DND-41 (cell line): Measurements from ENCODE around the gene DAPL1.
"Not testable (repeated sequence)": the region's sequence is repeated elsewhere in the genome, so short reads cannot be mapped to it uniquely, and the experiment has no call there.

ENCODE experiments used
- EZH2 ChIP-seq: IDR thresholded peaks from 3 replicates; pipeline ENCODE4 v1.6.1; 2012; ENCODE audit warnings: borderline replicate concordance, low read depth, mild to moderate bottlenecking, moderate library complexity, low read length, inconsistent platforms; ENCODE audit not compliant: severe bottlenecking
- TF ChIP-seq, protein P1 (sequence below): IDR thresholded peaks from 2 replicates; pipeline ENCODE4 v1.5.1; 2012; ENCODE audit warnings: borderline replicate concordance, low read length, moderate library complexity, mild to moderate bottlenecking; ENCODE audit not compliant: poor library complexity, severe bottlenecking; ENCODE audit errors: extremely low read depth

DNA sequence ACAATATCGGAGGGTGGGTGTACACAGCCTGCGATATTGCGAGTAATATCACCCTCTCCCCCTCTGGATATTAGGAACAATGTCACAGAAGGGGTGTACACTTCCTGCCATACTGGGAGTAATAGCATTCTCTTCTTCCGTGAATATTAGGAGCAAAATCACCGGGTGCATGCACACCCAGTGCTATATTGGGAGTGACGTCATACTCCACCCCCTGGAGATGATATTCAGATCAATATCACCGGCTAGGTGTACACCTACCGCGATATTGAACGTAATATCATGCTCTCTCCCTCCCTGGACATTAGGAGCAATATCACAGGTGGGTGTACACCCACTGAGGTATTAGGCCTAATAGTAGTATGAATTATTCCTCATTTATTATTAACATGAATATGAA, 70.4 kb downstream of the DAPL1 start:
- TF ChIP-seq, protein P1, sequence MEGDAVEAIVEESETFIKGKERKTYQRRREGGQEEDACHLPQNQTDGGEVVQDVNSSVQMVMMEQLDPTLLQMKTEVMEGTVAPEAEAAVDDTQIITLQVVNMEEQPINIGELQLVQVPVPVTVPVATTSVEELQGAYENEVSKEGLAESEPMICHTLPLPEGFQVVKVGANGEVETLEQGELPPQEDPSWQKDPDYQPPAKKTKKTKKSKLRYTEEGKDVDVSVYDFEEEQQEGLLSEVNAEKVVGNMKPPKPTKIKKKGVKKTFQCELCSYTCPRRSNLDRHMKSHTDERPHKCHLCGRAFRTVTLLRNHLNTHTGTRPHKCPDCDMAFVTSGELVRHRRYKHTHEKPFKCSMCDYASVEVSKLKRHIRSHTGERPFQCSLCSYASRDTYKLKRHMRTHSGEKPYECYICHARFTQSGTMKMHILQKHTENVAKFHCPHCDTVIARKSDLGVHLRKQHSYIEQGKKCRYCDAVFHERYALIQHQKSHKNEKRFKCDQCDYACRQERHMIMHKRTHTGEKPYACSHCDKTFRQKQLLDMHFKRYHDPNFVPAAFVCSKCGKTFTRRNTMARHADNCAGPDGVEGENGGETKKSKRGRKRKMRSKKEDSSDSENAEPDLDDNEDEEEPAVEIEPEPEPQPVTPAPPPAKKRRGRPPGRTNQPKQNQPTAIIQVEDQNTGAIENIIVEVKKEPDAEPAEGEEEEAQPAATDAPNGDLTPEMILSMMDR = not testable (repeated sequence)
- TF ChIP-seq EZH2 = not testable (repeated sequence)
